ENCODE data around the gene CSHL1. TPM values are rescaled to one million over a fixed set of nuclear protein-coding genes. Genes with fewer than 3 reads are reported as not detected.

The CSHL1 gene
- polyA plus RNA-seq (ENCODE audit: insufficient read length in 10 of 10) = under 1 TPM in 4 of 10 donors, not detected in 6; 0.60 to 0.98 (median 0.70) TPM
- long read RNA-seq, donor 1 = 0 reads
- long read RNA-seq, donor 2 = 0 reads
- long read RNA-seq, donor 3 = 0 reads
- long read RNA-seq, donor 4 = 0 reads
- long read RNA-seq, donor 5 = 0 reads
- long read RNA-seq, donor 6, partial matches to known transcripts = 0 of 1 reads
- long read RNA-seq, donor 6, other reads (novel, unspliced or antisense) = 0 of 1 reads
- long read RNA-seq, donor 7 = 0 reads
- long read RNA-seq, donor 8, partial matches to known transcripts = 0 of 1 reads
- long read RNA-seq, donor 8, other reads (novel, unspliced or antisense) = 0 of 1 reads
- long read RNA-seq, donor 9 = 0 reads

DNA sequence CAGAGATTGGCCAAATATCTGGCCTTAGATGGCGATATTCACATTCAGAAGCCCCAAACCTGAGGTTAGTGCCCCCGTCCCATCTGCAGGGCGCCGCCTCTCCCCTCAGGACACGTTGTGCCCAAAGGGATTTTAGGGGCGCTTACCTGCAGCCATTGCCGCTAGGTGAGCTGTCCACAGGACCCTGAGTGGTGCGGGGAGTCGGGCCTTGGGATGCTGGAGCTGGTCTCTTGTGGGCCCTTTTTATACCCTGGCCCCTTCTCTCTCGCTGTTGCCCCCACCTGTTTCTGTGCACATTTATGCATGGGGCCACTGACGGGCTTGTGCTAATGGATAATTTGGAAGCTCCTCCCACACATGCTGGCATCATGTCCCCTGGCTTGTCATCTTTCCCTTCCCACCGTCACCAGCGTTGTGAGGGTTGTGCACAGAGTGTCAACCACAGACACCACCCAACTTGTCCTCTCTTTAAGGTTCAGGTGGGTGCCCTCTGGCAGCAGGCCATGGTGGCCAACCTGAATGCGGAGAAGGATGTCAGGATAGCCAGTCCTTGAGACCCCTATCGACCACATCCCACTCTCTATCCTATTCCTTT, at the start of gene CSHL1:
Gene CSHL1, minus strand, starts transcription at position 218 of the 595 bp plus-strand sequence. Its CDS starts 62 bp downstream, at position 156.
- DNase-seq = no peak

DNA sequence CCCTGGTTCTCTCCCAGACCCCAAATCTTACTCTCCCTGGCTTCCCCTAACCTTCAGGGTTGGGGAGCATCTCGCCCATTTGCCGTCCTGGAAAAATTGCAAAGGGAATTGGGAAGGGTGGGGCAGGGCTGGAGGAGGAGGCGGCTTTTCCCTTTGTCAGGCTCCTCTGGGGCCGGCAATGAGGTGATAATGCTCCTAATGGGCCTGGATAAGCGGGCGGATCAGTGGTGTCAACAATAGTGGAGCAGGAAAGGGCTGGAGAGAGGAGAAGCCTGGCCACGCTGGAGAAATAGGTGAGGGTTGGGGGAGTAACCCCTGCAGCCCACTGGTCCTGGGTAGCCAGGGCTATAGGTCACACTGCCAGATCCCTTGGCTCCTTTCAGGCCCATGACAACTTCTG, 49.4 kb upstream of the CSHL1 start:
- no peak for DNase-seq

DNA sequence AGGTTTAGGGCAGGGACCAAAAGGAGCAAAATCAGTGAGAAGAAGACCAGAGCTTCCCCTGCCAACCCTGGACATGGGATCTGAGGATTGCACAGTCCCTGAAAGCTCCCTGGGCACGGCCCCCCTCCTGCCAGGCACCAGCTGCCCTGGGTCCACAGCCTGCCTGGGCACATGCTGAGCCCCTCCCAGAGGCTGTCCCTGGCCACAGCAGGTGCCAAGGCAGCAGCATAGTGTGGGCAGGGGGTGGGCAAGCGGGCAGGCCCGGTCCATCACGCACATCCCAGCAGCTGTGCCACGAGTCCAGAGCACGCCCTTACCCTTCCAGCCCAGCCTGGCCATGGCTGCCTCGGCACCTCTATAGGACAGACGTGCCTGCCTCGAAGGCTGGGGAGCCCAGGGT, 48.9 kb upstream of the CSHL1 start:
- DNase-seq = peak; percentile 54 to 68 (median 62)

DNA sequence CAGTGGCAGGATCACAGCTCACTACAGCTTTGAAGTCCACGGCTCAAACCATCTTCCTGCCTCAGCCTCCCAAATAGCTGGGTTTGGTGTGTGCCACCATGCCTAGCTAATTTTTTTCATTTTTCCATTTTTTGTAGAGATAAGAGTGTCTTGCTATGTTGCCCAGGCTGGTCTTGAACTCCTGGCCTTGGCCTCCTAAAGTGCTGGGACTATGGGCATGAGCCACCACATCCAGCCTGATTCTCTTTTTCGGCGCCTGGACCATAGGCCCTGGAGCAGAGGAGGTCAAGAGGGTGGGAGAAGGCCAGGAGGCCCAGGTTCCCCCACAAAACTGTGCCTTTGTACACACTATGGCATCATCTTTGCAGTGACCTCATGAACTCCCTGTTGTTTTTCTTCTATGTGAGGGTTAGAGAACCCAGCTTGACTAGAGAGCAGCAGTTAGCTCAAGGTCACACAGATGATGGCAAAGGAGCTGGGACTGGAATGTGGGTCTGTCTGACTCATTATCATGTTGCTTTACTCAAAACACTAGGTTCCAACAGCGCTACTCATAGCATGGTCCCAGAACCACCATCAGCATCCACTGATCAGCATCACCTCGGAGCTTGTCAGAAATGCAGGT, 45.4 kb upstream of the CSHL1 start:
- DNase-seq = no peak

DNA sequence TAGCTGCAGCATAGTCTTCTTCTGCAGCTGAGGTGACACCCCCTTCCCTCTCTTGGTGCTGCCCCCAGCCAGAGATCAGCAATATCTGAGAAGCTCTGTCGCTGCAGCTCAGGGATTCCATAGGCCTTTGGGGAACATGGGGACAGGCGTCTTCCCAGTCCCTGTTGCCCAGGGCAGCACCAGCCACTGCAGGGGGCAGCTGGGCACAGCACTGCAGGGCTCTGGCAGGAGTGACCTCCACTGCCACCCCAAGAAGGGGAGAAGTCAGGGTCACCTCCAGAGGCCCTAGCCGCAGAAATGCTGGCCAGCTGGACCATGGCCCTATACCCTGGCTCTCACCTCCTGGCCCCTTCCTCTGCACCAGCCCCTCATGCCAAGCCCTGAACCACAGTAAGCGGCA, 44.7 kb upstream of the CSHL1 start:
- DNase-seq = no peak

DNA sequence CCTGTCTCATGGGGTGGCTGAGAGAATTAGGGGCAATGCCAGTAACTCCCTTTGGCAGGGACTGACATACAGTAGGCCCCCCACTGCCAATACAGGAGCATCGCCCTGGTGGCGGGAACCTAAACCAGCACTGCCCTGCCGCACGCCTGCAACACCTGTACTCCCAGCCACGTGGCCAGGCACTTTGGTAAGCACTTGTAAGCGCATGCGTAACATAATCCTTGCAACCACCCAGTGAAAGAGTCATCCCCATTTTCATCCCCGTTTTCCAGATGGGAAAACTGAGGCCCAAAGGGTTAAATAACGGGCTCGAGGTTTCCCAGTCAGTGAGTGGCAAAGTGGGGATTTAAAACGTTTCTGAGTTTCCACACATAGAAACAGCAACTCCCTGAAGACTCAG, 44.2 kb upstream of the CSHL1 start:
- no peak for DNase-seq

DNA sequence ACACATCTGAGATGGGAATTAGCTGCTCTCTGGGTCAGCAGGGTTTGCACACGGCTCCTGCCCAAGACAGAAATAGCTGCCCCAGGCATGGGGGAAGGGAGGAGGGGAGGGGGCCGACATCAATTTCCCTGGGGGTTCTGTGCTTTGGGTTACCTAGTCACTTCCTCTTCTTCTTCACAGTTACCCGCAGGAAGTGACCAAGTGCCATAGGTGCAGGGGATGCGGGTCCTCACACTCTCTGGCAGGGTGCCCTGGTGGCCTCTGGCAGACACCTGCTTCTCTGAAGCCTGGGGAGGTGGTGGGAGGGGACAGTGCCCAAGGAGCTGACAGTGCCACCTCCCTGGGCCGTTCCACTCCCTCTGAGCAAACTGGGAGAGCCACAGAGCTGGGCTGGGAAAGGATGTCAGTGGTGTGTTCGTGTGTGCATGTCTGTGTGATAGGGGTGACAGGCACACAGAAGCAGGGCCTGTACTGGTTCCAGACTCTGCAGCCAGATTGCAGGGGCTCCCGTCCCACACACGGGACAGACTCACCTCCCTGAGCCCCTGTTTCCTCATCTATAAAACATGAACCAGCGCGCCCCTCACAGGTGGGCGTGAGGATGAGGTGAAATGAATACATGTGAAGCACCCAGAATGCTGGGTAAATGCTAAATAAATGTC, 43.5 kb upstream of the CSHL1 start:
- DNase-seq = no peak

DNA sequence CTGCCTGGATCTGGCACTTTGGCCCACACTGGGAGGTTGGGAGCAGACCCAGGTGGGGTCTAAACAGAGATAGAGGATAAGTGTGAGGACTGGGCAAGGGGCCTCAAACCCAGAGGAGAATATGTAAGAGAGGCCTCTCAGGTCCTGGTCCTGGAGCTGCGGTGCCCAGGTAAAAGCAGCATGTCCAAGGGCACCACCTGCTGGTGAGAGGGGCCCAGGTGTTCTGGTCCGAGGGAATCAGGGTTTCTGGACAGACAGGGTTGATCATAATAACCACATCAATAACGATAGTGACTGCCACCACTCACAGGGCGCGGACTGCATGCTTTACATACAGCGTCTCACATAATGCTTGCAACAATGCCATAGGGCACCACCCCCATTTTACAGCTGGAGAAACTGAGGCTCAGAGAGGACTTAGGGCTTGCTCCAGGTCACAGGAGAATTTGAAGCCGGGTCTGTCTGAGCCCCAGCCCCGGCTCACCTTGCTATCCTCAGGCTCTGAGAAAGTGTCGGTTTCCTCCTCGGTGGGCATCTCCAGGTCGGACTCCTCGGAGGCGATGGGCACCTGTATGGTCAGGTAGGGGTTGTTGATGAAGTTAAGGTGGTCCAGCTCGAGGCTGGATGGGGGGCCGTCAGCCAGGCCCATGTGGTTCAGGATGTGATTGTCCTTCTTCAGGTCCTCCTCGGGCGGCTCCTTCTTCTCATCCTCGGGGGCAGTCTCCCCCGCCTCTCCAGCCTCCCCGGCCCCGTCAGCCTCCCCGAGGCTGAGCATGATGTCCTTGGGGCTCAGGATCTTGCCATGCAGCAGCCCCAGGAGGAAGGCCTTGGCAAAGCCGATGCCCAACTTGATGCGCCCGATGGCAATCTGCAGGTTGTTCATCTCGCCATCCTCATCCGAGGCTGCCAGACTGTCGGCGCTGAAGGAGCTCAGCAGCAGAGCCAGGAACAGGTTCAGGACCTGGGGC, 40.2 kb upstream of the CSHL1 start:
- no peak for DNase-seq

DNA sequence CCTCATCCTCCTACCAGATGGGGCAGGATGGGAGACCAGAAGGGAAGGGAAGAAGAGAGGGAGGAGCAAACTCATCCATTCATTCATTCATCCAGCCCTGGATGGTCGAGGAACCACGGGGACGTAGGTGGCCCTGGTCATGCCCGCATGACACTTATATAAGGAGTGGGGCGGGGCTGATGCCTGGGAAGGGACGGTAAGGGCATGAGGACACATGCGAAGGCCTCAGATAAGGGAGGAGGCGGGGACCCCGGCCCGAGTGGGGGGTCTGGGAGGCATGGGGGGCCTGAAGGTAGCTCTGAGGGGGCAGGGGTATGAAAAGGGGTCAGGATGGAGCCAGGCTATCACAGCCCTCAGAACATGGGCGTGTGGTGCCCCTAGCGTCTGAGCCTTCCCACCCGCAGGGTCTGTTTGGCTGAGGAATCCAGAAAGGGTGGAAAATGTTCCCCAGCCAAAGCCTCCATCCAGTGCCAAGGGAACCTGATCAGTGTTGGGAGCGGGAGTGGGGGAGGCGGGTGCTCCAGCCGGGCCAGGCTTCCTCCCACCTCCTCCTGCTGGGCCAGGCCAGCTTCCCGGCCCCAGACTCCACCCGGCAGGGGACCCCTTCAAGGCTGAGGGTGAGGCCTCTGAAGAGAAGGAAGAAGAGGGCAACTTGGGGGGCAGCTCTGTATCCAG, 38.7 kb upstream of the CSHL1 start:
- peak in 2 of 3 donors; percentile 45 to 62 for DNase-seq

DNA sequence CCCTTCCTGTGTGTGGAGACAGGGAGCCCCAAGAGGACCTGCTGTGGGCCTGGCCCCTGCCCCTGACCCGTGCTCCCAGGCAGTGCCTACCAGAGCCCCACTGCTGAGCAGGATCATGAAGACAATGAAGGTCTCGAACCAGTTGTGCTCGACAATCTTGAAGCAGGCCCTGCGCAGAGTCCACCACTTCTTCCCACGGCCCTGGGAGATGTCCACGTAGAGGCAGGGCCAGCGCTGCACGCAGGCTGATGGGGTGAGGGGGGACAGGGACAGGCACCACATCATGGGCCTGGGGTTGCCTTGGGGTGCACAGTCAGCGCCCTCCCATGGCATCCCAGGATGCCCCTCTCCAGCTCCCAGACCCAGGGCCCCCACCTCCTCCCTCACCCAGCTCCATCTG, 37.5 kb upstream of the CSHL1 start:
- DNase-seq = no peak

DNA sequence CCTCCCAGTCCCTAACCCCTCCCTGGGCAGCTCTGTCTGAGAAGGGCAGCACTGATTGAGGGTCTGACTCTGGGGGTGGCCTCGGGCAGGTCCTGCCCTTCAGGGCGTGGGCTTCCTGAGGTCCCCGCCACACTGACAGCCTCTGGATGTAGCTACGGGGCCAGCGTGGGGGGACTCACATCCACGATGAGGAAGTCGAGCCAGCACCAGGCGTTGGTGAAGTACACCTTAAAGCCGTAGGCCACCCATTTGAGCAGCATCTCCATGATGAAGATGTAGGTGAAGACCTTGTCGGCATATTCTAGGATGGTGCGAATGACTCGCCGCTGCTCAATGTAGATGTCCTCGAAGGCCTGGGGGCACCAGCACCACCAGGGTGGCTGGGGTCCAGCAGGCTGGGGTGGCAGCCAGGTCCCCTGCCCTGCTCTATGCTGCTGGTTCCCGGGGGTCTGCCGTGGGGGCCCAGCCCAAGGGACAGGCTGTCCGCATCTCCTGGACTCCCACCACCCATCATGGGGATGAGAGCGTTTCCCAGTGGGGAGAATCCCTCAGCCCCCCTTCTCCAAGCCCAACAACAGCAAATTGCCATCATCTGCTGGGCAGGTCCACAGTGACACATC, 36.8 kb upstream of the CSHL1 start:
- no peak for DNase-seq

DNA sequence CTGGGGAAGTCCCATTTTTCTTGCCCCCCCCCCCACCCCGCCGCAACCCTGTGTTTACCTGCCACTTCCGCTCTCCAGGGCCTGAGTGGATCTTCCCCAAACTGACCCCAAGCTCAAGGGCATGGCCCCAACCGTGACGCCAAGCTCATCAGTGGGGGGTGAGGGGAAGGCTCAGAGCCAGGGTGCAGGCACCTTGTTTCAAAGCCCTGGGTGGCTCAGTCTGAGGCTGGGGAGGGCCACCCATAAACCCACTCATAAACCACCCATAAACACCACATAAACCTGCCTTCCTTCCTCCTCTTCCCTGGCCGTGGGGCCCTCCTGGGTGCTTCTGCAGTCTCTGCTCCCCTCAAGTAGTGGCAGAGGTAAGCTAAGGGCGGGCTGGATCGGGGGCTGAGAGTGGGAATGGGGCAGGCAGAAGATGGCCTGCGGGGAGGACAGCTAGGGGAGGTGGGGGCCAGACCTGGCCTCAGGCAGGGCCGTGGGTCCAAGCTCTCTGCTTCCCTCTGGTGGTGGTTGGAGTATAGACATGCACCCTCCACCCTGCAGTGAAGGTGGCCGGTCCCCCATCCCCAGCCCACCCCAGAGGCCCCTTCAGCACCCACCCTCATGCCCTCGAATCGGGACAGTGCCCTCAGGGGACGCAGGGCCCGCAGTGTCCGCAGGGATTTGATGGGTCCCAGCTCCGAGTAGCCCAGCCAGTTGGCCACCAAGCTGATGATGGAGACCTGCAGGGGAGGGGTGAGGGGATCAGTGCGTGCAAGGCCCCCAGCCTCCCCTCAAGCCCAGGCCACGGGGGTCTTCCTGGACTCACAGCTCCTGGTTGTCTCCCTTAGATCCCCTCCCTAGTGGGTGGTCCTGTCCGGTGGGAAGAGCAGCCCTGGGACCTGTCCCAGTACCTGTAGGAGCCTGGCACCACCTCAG, 35.6 kb upstream of the CSHL1 start:
- peak in 2 of 3 donors; percentile 39 to 63 for DNase-seq

DNA sequence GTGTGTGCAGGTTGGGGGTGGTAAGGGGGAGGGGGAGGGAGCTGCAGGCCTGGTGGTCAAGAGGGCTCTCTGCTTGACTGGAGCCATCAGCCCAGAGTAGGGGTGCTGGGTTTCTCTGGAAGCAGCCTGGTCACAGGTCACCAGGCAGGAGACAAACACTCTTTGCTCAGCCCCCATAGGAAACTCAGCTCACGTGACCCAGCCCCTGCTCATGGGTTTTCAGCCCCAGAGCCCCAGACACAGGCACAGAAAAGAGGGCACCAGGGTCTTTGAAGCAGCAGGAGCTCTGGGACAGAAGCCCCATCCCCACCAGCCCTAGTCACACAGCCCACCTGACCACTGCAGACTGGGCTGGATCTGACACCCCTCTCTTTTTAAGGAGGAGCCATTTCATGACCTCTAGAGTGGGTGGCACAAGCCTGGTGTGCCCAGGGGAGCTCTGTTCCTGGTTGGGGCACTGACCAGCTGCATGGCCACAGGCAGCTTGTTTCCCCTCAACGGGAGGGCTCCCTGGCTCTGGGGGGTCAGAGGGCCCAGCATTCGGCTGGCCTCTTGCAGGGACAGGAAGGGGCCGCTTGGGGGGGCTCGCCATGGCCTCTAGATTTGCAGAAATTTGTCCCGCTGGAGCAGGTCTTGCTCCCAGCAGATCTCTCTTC, 34.9 kb upstream of the CSHL1 start:
- no peak for DNase-seq

DNA sequence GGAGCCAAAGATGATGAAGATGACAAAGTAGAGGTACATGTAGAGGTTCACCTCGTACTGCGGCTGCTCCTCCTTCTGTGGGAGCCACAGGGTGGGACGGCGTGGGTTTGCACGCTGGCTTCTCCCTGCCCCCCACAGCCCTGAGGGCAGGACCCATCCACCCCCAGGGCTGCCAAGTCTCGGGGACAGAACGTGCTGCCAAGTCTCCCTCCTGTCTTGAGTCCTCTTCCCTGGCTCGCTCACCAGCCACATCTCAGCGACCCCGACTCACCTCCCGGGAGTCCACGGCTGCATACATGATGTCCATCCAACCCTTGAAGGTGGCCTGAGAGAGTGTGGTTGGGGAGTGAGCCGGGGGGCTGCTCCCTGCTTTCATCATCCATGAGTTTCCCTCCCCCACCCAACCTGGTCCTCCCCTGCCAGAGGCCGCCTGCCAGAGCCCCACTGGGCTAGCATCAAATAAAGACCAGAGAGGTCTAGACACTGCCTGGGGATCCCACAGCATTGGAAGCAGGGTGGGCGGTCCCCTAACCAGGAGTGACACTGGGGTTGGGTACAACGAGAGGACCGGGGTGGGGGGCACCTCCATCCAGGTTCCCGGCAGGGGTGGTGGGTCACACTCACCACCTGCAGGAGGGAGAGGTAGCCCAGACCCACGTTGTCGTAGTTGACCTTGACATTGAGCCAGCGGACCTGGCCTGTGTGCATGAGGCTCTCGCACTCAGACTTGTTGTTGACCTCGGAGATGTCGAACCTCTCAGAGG, 33.9 kb upstream of the CSHL1 start:
- no peak for DNase-seq

DNA sequence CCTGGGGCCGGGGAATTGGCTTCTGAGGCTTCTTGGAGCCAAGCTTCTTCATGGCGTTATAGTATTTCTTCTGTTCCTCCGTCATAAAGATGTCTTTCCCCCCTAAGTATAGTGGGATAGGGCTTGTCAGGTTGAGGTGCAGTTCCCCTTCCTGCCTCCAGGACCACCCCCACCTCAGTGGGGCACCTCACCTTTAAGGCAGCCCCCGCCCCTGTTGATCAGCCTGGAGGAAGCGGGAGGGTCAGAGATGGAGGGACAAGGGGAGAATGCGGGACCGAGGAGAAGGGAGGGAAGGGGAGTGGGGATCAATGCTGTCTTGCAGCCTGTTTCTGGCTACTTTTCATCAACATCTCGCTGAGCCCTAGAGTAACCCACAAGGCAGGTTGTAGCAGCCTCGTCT, 32.7 kb upstream of the CSHL1 start:
- no peak for DNase-seq

DNA sequence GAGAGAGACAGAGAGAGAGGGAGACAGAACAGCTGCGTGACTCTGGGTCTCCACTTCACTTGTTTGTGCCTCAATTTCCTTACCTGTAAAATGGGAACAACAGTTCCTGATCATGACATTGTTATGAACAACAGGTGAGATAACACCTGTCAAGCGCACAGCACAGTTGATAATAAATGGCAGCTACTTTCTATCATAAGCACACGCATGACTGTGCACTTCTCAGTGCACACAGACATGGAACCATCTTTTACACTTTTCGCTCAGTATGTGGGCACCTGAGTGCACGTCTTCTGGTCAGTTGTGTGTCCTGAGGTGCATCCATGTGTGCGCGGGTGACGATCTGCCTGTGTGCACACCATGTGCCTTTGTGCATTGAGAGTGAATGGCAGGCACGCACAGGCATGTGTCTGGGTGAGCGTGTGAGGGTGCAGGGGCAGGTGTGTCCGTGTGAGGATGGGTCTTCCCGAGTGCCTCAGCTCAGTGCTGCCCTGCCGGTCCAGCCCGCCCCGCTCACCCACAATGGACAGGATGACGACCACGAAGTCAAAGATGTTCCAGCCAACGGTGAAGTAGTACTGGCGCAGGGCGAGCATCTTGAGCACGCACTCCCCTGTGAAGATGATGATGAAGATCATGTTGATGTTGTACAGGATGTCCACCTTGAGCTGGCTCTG, 31.4 kb upstream of the CSHL1 start:
- DNase-seq = no peak

DNA sequence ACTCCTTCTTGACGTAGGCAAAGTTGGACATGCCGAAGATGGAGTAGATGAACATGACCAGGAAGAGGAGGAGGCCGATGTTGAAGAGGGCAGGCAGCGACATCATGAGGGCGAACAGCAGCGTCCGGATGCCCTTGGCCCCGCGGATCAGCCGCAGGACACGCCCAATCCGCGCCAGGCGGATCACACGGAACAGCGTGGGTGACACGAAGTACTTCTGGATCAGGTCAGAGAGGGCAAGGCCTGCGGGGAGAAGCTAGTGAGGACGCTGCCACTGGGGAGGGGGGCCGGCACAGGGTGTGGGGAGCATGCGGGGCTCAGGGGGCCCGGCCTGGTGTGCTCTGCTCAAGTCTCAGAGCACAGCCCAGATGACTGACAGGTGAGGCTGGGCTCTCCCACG, 30.7 kb upstream of the CSHL1 start:
- DNase-seq = no peak
